HepG2 (cell line): Measurements from ENCODE around the gene TTLL10. TPM values are rescaled to one million over a fixed set of nuclear protein-coding genes. Genes with fewer than 3 reads are reported as not detected.
A peak's percentile ranks its signal among the peaks of the same experiment; 100 is the strongest.

ENCODE experiments used
- ATAC-seq: fragments of 200-7000 bp; cut with Tn5 transposase; 3 replicates; pipeline ENCODE4 v1.9.1; 2020; ENCODE audit warnings: mild to moderate bottlenecking, moderate library complexity
- BruUV-seq: library from RNA; stranded (reverse); fragments of 400-500 nt; replicated peaks from 2 replicates; lab custom pipeline; 2021; lab: Mats Ljungman, UMichigan
- CTCF ChIA-PET: fragments of 300-600 bp; formaldehyde crosslinking; extraction: SDS; loops from one replicate; lab custom pipeline; 2021; ENCODE audit warnings: low total read pairs, inconsistent platforms, low intra/inter-chr PET ratio; lab: Yijun Ruan, JAX
- POLR2A ChIA-PET: fragments of 350-600 bp; sonication (Branson Sonifier 250); formaldehyde crosslinking; loops from one replicate; lab custom pipeline; 2020; ENCODE audit warnings: antibody characterized with exemption, inconsistent platforms; lab: Yijun Ruan, JAX
- DNase-seq: peaks from one replicate; pipeline ENCODE4 v3.0.0-alpha.2; 2015; ENCODE audit warnings: low spot score
- FAIRE-seq: peaks from 3 replicates; lab custom pipeline; 2011; peaks lifted over from hg19 to GRCh38; lab: Jason Lieb, UNC
- H2AFZ ChIP-seq: one replicate; pipeline ENCODE4 v1.6.1; 2011; ENCODE audit warnings: low read length, inconsistent platforms
- H3K27ac ChIP-seq: fragments of 300-600 bp; 3 replicates; pipeline ENCODE4 v1.8.0; 2011; ENCODE audit warnings: mixed run types, mild to moderate bottlenecking, mixed read lengths, low read length, inconsistent platforms; ENCODE audit not compliant: insufficient read depth; ENCODE audit errors: extremely low read length
- H3K27me3 ChIP-seq, 2 experiments: fragments of 200-600 bp in 1 of 2; 2 replicates in 1 of 2; 3 replicates in 1 of 2; pipeline versions ENCODE4 v1.6.0 to v1.8.0; 2011; ENCODE audit warnings: low read length in 2 of 2, mild to moderate bottlenecking in 2 of 2, moderate library complexity in 2 of 2, inconsistent platforms in 1 of 2; ENCODE audit not compliant: insufficient read depth in 2 of 2, control insufficient read depth in 1 of 2
- H3K36me3 ChIP-seq, 2 experiments: fragments of 200-600 bp in 1 of 2; replicated peaks in 1 of 2; 2 replicates in 1 of 2; 3 replicates in 1 of 2; pipeline versions ENCODE4 v1.5.1 to v1.8.0; 2011; ENCODE audit warnings: low read length in 2 of 2, inconsistent platforms in 1 of 2; ENCODE audit not compliant: insufficient read depth in 2 of 2, control insufficient read depth in 1 of 2
- H3K4me1 ChIP-seq: 2 replicates; pipeline ENCODE4 v1.5.1; 2012; ENCODE audit warnings: low read length, inconsistent platforms; ENCODE audit not compliant: insufficient read depth
- H3K4me2 ChIP-seq: 2 replicates; pipeline ENCODE4 v1.6.0; 2011; ENCODE audit warnings: low read depth, low read length, inconsistent platforms
- H3K4me3 ChIP-seq, 3 experiments: fragments of 200-600 bp in 1 of 3; sonication (generic), shearing (Covaris generic) in 1 of 3; replicated peaks in 1 of 3; 2 replicates each; pipeline ENCODE4 v1.5.1; 2011 to 2016; ENCODE audit warnings: low read length in 3 of 3, inconsistent platforms in 2 of 3, low read depth in 2 of 3, mild to moderate bottlenecking in 2 of 3, control low read depth in 1 of 3, mixed read lengths in 1 of 3; ENCODE audit not compliant: insufficient read depth in 1 of 3
- H3K79me2 ChIP-seq: one replicate; pipeline ENCODE4 v1.6.1; 2011; ENCODE audit warnings: low read length, inconsistent platforms; ENCODE audit not compliant: insufficient read depth
- H3K9ac ChIP-seq: 2 replicates; pipeline ENCODE4 v1.6.0; 2011; ENCODE audit warnings: mild to moderate bottlenecking, low read depth, low read length, inconsistent platforms; ENCODE audit not compliant: insufficient read depth
- H3K9me3 ChIP-seq: 2 replicates; pipeline ENCODE4 v1.5.1; 2012; ENCODE audit warnings: mild to moderate bottlenecking, low read length
- H4K20me1 ChIP-seq: 2 replicates; pipeline ENCODE4 v1.6.0; 2011; ENCODE audit warnings: inconsistent platforms, mild to moderate bottlenecking, low read length, moderate library complexity; ENCODE audit not compliant: insufficient read depth
- AGO2 ChIP-seq: fragments of 200-400 bp; formaldehyde crosslinking; optimal IDR thresholded peaks from 2 replicates; pipeline ENCODE3; 2017; ENCODE audit warnings: mild to moderate bottlenecking, low read depth, low read length, moderate library complexity
- FOXA3 ChIP-seq: IDR thresholded peaks from 2 replicates; pipeline ENCODE4 v1.6.1; 2016; ENCODE audit warnings: missing genetic modification reagents, missing compliant biosample characterization
- HNRNPL ChIP-seq: fragments of 200-400 bp; formaldehyde crosslinking; IDR thresholded peaks from 2 replicates; pipeline ENCODE4 v1.6.1; 2017; ENCODE audit warnings: mild to moderate bottlenecking, low read depth, low read length
- MBD4 ChIP-seq: IDR thresholded peaks from 2 replicates; pipeline ENCODE4 v1.6.1; 2012; ENCODE audit warnings: low read length, inconsistent platforms, borderline replicate concordance
- NFYB ChIP-seq: sonication (generic); formaldehyde crosslinking; IDR thresholded peaks from 2 replicates; pipeline ENCODE4 v1.4.0; 2020; ENCODE audit warnings: missing genetic modification reagents
- RARA ChIP-seq: IDR thresholded peaks from 2 replicates; pipeline ENCODE4 v1.6.1; 2016; ENCODE audit warnings: missing genetic modification reagents, missing compliant biosample characterization
- RBM39 ChIP-seq: fragments of 200-400 bp; formaldehyde crosslinking; IDR thresholded peaks from one replicate; pipeline ENCODE4 v1.6.1; 2018; ENCODE audit warnings: antibody characterized with exemption, mild to moderate bottlenecking, low read depth, low read length; ENCODE audit not compliant: poor library complexity, severe bottlenecking
- SP2 ChIP-seq: sonication (generic); formaldehyde crosslinking; IDR thresholded peaks from 2 replicates; pipeline ENCODE4 v1.5.1; 2020; ENCODE audit warnings: mild to moderate bottlenecking, missing genetic modification reagents
- SRSF1 ChIP-seq: fragments of 200-400 bp; formaldehyde crosslinking; optimal IDR thresholded peaks from 2 replicates; pipeline ENCODE3; 2017; ENCODE audit warnings: mild to moderate bottlenecking, low read depth, low read length, moderate library complexity
- SRSF9 ChIP-seq: fragments of 200-400 bp; formaldehyde crosslinking; IDR thresholded peaks from 2 replicates; pipeline ENCODE4 v1.6.1; 2018; ENCODE audit warnings: borderline replicate concordance, mild to moderate bottlenecking, low read depth, low read length; ENCODE audit not compliant: insufficient read depth, poor library complexity, severe bottlenecking
- ZFP37 ChIP-seq: sonication (generic); formaldehyde crosslinking; IDR thresholded peaks from 2 replicates; pipeline ENCODE4 v1.4.0; 2020; ENCODE audit warnings: missing genetic modification reagents, borderline replicate concordance
- ZNF180 ChIP-seq: sonication (generic); formaldehyde crosslinking; IDR thresholded peaks from 2 replicates; pipeline ENCODE4 v1.4.0; 2020; ENCODE audit warnings: low read depth, missing genetic modification reagents, borderline replicate concordance
- ZNF274 ChIP-seq: sonication (generic); formaldehyde crosslinking; IDR thresholded peaks from 2 replicates; pipeline ENCODE4 v1.5.1; 2020; ENCODE audit warnings: mild to moderate bottlenecking, missing genetic modification reagents
- ZNF687 ChIP-seq: sonication (generic); formaldehyde crosslinking; IDR thresholded peaks from 2 replicates; pipeline ENCODE4 v1.5.1; 2020; ENCODE audit warnings: mild to moderate bottlenecking, missing genetic modification reagents, moderate library complexity
- ZSCAN12 ChIP-seq: sonication (generic); formaldehyde crosslinking; IDR thresholded peaks from 2 replicates; pipeline ENCODE4 v1.9.0; 2021; ENCODE audit warnings: mild to moderate bottlenecking, missing genetic modification reagents
- WGBS: methylation state at CpG from one replicate; pipeline ENCODE4 v1.1.6; 2017; ENCODE audit warnings: low lambda C conversion rate; 5-methylcytosine and 5-hydroxymethylcytosine counted together
- in situ Hi-C: cut with HindIII; loops from 2 replicates; pipeline ENCODE4 v1.10.0; 2017; ENCODE audit warnings: low pct_unique_long_range_greater_than_20kb; ENCODE audit not compliant: extremely low pct_ligation_motif_present
- intact Hi-C: fragments of 100-400 bp; cut with micrococcal nuclease; formaldehyde crosslinking; loops from one replicate; pipeline ENCODE4 v1.10.0; 2022; ENCODE audit not compliant: unreplicated experiment
- polyA plus RNA-seq, 8 experiments: library from polyadenylated mRNA; depleted of rRNA in 3 of 8; stranded (reverse) in 7 of 8; unstranded in 1 of 8; fragments of >200 nt; fragmentation: Illumina TruSeq in 4 of 8; extraction: Trizol in 4 of 8; gene quantifications; 2 replicates each; pipeline versions ENCODE4 v1.2.1 to v1.2.3, GENCODE V29; 2011 to 2016; ENCODE audit warnings: low read depth in 4 of 8, missing spikeins in 1 of 8, mixed read lengths in 1 of 8; ENCODE audit not compliant: insufficient read depth in 1 of 8
- total RNA-seq, 5 experiments: library from RNA; depleted of rRNA; stranded (reverse); fragments of >200 nt; fragmentation: Illumina TruSeq; extraction: Trizol; gene quantifications; 2 replicates each; pipeline ENCODE4 v1.2.3, GENCODE V29; 2016; ENCODE audit warnings: low read depth in 1 of 5
- TF ChIP-seq, protein P1 (sequence below): sonication (generic); formaldehyde crosslinking; IDR thresholded peaks from 2 replicates; pipeline ENCODE4 v1.4.0; 2020; ENCODE audit warnings: missing genetic modification reagents

The TTLL10 gene
- total and polyA plus RNA-seq, 2 of the 13 experiments (the other 11 are each of a cell fraction or from before 2014, with no cell fraction given), result not detected

GRCh38 chr1:1132042-1132950 lies 41.4 kb upstream of the TTLL10 start:
- no peak overlapping the region for H3K9ac ChIP-seq
- 72% methylated on average over 23 of the region's 48 CpGs for WGBS
- no peaks in the 10 kb centered on the region for H4K20me1 ChIP-seq
- peaks cover 61% of the 10 kb centered on the region for H3K4me1 ChIP-seq
- H3K79me2 ChIP-seq, result peaks cover 5% of the 10 kb centered on the region
- in situ Hi-C loops, result no loop called here
- intact Hi-C loops, result no loop called here
- ChIA-PET POLR2A (interaction anchor here (1.0 kb wide), 2 partner anchors 10 to 106 kb away, joined by 3 read pairs; no protein-coding TSS in a partner anchor), CTCF (no interaction called here)
- BruUV-seq, result no TSS peak
- peak overlapping the region; percentile 64 for H3K4me2 ChIP-seq
- FAIRE-seq (no peak), ATAC-seq (no peak), DNase-seq (no peak)
- no peak overlapping the region for H2AFZ ChIP-seq
- peak overlapping the region; percentile 3 for H3K27ac ChIP-seq
- H3K9me3 ChIP-seq, result no peaks in the 10 kb centered on the region
- no peaks in the 10 kb centered on the region for H3K27me3 ChIP-seq
- H3K4me3 ChIP-seq, result peak overlapping the region in 2 of 3 experiments; percentile 20 to 33; a peak in 3 of 6 replicates
- H3K36me3 ChIP-seq, result no peaks in the 10 kb centered on the region
- TF ChIP-seq FOXA3 (CRISPR knock-in tag) (no peak), ZSCAN12 (CRISPR knock-in tag) (no peak), AGO2 (peak; percentile 14), ZFP37 (CRISPR knock-in tag) (no peak), SRSF9 (no peak), RARA (no peak), HNRNPL (0 out of 2 replicates have a peak, but pooled peaks have one; percentile 26), RBM39 (no peak), ZNF274 (no peak), ZNF687 (CRISPR knock-in tag) (peak; percentile 31; the same call in 1 of the 2 replicates), MBD4 (no peak), NFYB (CRISPR knock-in tag) (no peak), ZNF180 (CRISPR knock-in tag) (no peak), SRSF1 (no peak), SP2 (CRISPR knock-in tag) (no peak)
- TF ChIP-seq, protein P1, sequence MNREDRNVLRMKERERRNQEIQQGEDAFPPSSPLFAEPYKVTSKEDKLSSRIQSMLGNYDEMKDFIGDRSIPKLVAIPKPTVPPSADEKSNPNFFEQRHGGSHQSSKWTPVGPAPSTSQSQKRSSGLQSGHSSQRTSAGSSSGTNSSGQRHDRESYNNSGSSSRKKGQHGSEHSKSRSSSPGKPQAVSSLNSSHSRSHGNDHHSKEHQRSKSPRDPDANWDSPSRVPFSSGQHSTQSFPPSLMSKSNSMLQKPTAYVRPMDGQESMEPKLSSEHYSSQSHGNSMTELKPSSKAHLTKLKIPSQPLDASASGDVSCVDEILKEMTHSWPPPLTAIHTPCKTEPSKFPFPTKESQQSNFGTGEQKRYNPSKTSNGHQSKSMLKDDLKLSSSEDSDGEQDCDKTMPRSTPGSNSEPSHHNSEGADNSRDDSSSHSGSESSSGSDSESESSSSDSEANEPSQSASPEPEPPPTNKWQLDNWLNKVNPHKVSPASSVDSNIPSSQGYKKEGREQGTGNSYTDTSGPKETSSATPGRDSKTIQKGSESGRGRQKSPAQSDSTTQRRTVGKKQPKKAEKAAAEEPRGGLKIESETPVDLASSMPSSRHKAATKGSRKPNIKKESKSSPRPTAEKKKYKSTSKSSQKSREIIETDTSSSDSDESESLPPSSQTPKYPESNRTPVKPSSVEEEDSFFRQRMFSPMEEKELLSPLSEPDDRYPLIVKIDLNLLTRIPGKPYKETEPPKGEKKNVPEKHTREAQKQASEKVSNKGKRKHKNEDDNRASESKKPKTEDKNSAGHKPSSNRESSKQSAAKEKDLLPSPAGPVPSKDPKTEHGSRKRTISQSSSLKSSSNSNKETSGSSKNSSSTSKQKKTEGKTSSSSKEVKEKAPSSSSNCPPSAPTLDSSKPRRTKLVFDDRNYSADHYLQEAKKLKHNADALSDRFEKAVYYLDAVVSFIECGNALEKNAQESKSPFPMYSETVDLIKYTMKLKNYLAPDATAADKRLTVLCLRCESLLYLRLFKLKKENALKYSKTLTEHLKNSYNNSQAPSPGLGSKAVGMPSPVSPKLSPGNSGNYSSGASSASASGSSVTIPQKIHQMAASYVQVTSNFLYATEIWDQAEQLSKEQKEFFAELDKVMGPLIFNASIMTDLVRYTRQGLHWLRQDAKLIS (CRISPR knock-in tag), result no peak
